NCI-H2107 (cell line): ENCODE data around the gene EPB41L4B.
"Not testable (repeated sequence)": the region's sequence is repeated elsewhere in the genome, so short reads cannot be mapped to it uniquely, and the experiment has no call there.

Experiments used
- DNase-seq: peaks from one replicate; lab custom pipeline; 2025; lab: John Stamatoyannopoulos, UW

The EPB41L4B gene

DNA sequence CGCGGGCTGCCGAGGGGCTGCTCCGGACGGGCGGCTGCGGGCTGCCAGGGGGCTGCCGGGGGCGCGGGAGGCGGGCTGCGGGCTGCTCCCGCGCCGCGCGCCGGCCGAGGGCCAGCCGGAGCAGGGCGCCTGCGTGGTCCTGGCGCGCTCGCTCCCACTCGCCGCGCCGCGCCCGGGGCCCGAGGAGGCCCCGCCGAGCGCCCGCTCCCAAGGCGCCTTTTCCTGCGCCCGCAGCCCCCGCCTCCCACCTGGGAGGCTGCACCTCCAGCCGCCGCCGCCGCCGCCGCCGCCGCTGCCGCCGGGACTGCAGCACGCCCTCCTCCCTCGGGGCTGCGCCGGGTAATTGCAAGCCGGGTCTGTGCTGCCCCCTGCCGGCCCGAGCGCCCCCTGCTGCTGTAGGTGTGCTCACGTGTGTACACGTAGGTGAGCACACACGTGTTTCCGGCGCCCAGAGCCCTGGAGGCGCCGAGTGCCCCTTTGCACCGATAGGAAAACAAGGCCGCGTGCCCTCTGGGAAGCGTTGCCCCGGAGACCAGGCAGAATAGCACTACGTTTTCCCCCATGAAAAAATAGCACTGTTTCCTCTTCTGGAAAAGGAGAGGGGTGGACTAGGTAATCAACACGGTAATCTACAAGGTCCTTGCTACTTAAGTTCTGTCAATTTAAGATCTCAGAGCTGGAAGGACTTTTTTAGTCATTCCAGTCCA lies at the start of gene EPB41L4B:
Gene EPB41L4B, minus strand, starts transcription at position 318 of the 707 bp plus-strand sequence. CDS start 613 bp downstream, outside the sequence.
- peak; percentile 79 for DNase-seq

DNA sequence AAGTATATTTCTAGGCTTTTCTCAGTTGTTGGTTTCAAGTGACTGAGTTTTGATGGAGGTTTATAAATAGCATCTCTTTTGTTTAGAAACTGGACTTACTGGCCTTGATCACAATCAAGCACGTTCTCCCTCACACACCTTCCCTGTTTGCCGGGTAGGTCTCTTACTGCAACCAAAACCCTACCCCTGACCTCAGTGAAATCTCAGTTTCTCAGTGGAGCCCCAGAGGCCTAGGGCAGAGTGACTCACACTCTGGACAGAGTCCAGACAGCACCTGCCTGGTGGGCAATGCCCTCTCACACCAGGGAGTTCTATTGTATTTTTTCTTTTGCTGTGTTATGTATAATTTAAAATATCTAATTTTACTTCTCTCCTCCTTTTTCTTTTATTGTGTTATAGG lies 48.4 kb upstream of the EPB41L4B start:
- DNase-seq = no peak

DNA sequence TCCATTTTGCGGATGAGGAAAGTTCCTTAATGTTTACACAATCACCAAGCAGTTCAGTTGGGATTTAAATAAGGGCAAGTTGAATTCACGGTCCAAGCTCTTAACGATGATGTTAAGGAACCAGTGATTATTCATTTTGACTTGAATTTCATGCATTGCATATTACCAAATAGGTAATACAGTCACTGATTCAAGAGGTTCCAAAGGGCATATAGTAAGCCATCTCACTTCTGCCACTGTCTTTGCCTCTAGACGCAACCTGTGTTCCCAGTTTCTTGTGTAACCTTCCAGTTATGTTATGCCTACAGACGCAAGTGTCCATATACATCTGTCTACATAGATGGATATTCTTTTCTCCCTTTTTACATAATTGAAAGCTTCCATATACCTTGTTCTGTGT lies 39.9 kb upstream of the EPB41L4B start:
- DNase-seq = no peak

DNA sequence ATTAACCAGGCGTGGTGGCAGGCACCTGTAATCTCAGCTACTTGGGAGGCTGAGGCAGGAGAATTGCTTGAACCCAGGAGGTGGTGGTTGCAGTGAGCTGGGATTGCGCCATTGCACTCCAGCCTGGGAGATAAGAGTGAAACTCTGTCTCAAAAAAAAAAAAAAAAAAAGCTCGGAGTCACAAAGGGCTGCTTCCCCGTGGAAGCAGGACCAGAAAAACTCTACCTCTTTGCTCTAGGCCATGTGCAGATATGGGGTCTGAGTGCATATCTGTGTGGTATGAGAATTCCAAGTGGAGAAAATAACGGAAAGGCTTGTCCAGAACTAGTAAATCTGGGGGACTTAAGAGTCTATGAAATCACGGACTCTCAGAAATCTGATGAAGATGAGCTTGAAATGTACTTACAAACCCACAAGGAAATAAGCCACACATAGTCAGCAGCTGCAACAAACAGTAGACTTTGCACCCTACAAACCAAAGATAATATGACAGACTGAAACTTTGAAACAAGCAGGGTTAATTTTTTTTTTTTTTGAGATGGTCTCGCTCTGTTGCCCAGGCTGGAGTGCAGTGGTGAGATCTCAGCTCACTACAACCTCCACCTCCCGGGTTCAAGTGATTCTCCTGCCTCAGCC lies 38.2 kb upstream of the EPB41L4B start:
- not testable (repeated sequence) for DNase-seq

DNA sequence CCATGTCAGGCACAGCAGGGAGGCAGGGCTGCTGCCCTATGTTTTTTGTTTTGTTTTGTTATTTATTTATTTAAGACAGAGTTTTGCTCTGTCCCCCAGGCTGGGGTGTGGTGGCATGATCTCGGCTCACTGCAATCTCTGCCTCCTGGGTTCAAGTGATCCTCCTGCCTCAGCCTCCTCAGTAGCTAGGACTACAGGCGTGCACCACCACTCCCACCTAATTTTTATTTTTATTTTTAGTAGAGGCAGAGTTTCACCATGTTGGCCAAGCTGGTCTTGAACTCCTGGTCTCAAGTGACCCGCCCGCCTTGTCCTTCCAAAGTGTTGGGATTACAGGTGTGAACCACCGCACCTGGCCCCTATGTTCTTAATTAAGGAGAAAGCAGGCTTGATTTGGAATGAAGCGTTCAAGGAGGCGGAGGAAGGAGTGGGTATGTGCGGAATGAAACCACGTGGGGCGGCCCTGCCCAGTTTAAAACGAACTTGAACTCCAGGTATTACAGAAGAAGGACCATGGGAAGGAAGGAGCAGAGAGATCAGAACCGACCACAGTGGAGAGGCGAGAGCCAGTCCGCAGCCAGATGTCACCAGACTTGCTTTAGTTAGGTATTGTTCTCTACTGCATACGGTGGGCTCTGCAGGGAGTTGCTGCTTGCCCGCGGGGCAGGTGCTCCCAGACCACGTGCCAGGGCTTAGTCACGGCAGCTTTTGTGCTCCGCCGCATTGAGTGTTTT lies 34.9 kb upstream of the EPB41L4B start:
- DNase-seq = peak; percentile 12

DNA sequence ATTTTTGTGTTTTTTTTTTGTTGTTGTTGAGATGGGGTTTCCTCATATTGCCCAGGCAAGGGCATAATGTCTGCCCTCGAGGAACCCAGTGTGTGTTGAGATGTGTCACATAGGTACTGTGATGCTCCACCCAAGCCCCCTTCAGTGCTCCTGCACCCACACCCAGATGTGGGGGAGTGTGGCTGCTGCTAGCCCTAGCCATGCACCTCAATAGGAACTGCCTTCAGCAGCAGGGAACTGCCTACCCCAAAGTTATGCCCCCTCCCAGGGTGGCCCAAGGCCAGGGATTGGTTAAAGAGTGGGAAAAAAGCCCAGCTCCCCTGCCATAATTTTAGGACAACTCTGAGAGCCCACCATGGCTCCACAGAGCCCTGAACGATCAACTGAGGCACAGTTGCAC lies 33.3 kb upstream of the EPB41L4B start:
- no peak for DNase-seq

DNA sequence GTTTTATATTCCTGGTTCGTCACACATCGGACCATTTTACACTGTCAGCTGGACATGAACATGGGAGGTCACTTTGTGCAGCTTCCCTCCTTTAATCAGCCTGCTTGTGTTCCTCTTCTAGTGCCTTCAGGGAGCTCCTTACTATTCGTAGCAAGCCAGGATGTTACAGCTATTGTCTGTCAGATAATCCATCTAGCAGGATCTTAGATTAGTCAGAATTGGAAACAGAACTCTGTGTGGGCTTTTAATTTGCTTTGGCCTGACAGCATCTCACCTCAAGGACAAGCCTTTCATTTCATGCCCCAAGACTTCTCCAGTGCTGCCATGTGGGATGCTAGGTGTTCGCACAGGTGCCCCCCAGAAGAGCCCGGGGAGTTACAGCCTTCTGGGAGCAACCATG lies 30.2 kb upstream of the EPB41L4B start:
- DNase-seq = no peak

DNA sequence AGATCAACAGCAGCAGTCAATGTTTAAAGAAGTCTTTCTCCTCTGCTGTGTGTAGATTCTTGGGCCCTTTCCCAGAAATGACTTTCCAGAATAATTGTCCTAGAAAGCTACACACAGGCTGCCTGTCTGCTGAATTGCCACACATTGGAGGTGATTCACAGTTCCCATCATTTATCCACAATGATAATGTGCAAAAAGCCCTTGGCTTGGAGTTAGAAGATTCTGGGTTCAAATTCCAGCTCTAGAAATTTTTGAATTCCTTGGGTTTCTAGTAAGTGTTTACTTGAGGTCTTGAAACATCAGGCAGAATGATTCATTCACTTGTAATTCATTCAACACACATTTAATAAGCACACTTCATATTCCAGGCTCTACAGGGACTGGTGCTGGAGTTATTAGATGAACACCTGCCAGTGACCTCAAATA lies 28.6 kb upstream of the EPB41L4B start:
- no peak for DNase-seq

DNA sequence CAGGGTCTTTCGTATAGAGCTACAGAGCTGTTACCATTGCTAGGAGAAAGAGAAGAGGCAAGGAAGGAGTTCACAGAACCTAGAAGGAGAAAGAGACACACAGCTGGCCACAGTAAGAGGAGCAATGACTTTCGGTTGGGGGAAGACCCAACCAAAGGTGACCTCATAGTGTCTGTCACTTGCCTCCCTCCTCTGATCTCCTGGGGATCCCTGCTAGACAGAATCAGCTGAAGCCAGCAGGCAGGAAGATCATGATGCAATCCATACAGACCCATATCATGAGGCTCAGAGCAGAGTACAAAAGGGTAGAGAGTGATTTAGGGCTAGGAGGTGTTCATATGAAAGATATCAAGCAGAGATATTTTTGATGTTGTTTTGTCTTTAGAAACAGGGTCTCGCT lies 26.0 kb upstream of the EPB41L4B start:
- no peak for DNase-seq

DNA sequence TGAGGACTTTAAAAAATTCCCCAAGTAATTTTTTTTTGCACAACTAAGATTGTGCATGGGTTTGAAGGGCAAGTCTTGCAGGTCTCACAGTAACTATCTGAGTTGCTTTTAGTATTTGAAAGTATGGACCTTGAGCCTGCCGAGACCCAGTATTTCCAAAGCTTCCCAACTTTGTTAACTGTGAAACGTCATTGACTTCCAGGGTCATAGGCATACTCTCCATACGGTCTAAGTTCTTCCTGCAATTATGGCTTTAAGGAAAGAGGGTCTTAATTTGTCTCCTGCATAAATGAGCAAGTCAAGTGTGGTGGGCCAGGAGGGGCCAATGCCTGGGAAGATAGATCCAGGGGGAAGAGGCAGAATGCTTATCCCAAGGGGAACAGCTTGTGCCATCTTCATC lies 24.0 kb upstream of the EPB41L4B start:
- no peak for DNase-seq

DNA sequence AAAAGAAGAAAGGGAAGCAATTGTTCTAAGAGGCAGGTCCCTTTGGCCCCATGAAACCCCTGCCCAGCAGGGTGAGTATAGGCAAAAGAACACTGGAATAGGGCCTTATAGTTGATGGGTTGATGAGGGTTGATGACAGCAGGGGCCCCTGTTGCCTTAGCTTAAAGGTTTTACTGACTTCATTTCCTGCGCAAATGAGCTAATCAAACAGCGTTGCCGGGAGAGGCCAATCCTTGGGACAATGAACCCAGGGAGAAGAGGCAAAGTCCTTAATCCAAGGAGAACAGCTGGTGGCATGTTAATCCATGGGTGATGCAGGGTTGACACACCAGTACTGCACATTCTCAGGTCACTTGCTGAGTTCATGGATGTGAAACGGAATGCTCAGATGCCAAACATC lies 22.0 kb upstream of the EPB41L4B start:
- DNase-seq = no peak

DNA sequence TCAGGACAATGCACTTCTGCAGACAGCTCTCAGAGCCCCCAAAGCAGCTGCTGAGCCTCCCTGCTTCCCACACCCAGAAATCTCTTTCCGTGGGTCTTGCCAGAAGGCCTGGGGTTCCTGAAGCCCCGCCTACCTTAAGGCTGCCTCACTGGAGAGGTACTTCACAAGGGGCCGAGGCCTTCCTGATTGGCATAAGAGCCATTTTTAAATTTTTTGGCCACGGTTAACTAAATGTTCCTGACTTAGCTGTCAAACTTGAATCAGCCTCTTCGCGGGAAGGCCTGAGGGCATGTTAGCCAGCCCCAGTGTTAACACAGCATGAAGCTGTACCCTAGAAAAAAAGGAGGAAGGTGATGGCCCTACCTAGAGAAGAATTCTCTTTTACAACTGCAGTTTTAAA lies 20.7 kb upstream of the EPB41L4B start:
- no peak for DNase-seq

DNA sequence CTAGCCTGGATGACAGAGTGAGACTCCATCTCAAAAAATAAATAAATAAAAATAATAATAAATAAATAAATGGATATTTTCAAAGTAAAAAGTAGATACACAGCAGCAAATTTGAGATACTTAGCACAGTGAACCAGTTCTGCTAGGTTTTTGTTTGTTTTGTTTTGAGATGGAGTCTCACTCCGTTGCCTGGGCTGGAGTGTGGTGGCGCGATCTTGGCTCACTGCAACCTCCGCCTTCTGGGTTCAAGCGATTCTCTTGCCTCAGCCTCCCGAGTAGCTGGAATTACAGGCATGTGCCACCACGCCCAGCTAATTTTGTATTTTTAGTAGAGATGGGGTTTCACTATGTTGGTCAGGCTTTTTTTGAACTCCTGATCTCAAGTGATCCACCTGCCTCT lies 20.1 kb upstream of the EPB41L4B start:
- not testable (repeated sequence) for DNase-seq

DNA sequence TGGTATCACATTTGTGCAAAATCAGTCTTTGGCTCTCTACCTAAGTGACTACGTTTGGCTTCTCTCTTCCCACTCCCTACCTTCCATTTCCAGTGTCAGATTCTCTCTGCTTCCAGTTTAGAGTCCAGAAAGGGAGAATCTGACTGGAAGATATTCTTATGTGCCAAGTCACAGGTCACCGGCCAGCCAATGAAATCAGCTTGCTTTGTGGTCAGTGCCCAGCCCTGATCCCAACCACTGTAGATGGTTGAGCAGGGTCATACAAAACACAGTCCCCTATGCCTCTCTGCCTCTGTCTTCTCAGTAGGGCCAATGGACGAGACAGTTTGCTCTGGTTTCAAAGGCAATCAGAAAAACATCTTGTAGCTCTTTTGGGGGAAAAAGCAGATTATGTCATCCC lies 15.6 kb upstream of the EPB41L4B start:
- DNase-seq = no peak

DNA sequence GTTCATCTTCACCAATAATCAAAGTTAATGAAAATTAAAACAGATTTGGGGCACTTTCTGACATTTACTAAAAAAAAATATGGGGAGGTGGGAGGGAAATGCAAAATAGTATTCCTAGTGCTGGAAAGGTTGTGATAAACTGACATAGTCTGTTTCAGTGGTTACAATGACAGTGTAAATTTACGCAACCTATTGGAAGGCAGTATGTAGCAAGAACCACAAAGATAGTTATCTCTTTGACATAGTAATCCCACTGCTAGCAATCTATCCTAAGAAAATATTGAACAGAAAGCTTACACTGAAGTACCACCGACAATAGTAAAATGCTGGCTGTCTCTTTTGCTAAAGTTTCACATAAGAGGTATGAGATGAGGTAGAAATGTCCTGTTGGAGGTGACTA lies 15.1 kb upstream of the EPB41L4B start:
- no peak for DNase-seq

DNA sequence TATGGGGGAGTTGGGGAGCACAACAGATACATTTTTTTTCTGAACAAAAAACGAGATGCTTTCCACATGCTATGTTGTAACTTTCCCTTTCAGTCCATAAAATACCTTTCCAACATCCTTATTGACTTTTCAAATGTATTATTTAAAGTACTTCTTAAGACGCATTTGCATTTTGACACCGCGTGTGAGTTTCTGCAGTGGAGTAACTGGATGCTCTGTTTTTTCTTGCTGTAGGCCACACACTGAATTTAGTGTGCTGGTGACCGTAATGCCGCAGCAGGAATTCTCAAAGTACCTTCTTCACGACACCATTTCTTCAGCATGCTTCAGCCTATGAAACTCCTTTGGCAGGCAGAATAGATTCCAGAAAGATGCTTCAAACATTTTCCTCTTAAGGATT lies 14.3 kb upstream of the EPB41L4B start:
- DNase-seq = no peak

DNA sequence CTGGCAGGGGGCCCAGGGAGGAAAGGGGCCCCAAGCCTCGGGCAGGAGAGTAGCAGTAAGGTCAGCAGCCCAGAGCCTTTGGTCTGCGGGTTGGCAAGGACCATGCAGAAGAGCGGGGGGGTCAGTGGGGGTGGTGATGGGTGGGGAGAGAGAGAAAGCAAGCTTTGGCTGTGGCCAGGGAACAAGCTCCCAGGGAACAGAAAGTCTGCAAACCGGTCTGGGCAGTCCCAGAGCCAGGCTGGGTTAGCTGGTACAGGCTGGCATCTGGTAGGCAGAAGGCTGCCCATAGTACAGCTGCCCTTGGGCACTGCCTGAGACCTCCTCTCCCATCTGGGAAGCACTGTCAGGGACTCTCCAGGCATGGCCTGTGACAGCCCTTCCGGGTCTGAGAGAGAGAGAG lies 10.5 kb upstream of the EPB41L4B start:
- no peak for DNase-seq

DNA sequence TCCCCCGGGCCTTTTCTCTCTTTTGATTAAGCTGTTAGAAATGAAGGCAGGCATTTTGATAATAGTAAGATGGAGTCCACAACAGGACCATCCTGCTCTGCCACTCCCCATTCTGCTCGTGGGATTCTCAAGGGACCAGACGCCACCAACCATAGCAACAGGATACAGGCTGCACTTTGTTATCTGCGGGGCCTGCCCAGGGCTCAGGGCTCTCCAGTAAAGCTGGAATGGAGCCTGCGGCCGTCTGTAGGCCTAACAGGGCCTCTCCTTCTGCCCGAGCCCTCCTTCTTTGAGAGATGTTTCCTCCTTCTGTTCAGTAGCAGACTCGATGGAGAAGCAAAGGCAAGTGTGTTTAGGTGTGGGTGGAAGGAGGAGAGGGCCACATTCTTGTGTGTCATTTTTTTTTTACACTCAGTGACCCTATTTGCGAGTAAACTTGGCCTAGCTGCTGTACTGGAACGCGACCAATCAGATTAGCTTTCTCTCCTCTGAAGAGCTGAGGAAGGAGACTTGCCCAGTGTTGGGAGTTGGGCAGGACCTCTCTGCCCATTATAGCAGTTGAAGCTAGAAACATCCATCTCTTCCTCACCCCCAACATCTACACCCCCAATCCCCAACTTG lies 8.9 kb upstream of the EPB41L4B start:
- no peak for DNase-seq

DNA sequence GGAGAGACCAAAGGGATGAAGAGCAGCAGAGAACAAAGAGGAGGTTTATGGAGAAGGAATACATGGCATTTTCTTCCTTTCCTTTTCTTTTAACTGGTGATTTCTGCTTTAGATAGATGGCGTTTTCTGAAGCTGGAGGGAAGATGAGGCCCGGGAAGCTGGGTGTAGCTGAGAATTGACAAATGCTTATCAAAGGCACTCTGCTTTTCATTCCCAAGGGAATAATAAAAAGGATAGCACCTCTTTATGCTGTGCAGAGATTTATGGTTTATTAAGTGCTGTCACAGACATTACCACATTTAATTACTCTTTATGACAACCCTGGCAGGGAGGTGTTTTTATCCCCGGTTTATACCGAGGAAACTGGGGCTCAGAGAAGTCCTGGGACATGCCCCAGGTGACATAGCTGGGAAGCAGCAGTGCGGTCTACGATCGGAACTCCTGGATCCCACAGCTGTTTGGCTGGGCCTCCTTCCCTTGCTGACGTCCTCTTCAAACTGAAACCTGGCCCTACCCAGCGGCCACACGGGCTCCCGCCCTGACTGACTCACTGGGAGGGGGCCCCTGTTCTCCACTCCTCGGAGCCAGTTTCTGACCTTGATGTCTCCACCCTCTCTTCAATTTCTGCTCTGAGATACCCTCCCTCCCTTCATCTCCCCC lies 8.2 kb upstream of the EPB41L4B start:
- DNase-seq = peak; percentile 20

DNA sequence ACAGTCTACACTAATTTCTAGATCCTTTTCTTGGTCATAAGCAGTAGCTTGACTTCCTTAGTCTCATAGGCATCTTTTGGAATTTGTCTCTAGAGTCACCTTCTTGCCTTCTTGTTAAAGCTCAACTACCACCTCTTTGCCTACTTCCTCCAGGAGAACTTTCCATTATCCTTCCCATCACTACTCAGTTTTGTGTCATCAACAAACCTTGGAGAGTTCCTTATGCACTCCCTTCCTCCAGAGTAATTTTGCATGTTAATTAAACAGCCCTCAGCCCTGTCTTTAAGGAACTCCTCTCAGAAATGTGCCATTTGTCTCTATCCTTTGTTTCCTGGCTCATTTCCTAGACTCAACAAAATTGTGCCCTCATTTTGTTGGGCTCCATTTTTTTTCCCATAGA lies 4.2 kb upstream of the EPB41L4B start:
- no peak for DNase-seq

DNA sequence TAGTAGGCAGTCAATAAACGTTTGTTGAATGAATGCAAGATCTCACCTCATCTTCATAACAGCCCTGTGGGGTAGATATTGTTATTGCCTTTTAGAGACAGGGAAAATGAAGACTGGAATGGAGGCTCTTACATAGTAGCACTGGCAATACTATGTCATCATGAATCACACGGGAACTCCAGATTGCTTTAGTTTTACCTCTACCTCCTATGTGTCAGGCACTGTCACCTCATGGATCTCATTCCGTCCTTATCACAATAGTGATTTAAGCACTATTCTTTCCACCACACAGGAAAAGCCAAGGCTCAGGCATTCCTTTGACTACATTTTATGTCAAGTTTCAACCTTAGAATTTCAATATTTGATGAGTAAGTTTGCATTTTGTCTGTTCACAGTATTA lies 2.9 kb upstream of the EPB41L4B start:
- no peak for DNase-seq

DNA sequence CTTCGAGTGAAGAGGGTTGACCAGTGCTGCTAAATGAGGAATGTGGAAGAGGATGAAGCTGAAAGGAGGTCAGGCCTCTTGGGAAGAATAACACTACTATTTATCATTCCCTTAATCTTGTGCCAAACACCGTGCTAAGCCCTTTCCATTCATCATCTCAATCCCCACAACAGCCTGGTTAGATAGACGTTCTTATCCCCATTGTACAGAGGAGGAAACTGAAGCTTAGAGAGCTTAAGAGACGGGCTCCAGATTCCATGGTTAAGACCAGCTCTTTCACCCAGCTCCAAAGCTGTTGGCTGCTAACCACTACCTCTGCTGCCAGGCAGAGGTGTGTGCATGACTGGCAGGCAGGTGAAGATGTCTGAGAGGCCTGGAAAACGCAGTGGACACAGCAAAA lies 868 bp upstream of the EPB41L4B start:
- DNase-seq = no peak
